GM23248 (cell line): Measurements from ENCODE around the gene HOXA4.

Source experiments
- EZH2 ChIP-seq: fragments of 200-600 bp; sonication (generic); IDR thresholded peaks from 2 replicates; pipeline ENCODE4 v1.6.1; 2018; ENCODE audit warnings: antibody characterized with exemption, mild to moderate bottlenecking; ENCODE audit not compliant: insufficient read depth, poor library complexity, severe bottlenecking
- EZH2phosphoT487 ChIP-seq: fragments of 200-600 bp; sonication (generic); IDR thresholded peaks from 2 replicates; pipeline ENCODE4 v1.6.1; 2018; ENCODE audit warnings: antibody characterized with exemption, moderate library complexity, mild to moderate bottlenecking, low read depth; ENCODE audit not compliant: insufficient read depth

- TF ChIP-seq EZH2, result no peak
- no peak for TF ChIP-seq EZH2phosphoT487
These were observed 46.9 kb downstream of the HOXA4 start for GRCh38 chr7:27083646-27084045.
